HUES48 (cell line): Measurements from ENCODE around the gene SLC16A13.
"Not testable (repeated sequence)": the region's sequence is repeated elsewhere in the genome, so short reads cannot be mapped to it uniquely, and the experiment has no call there.

Experiments
- H3K27ac ChIP-seq: one replicate; pipeline ENCODE4 v1.7.0; 2013; ENCODE audit warnings: low read depth, low read length, inconsistent platforms
- H3K27me3 ChIP-seq: 2 replicates; pipeline ENCODE4 v1.6.1; 2013; ENCODE audit warnings: mild to moderate bottlenecking, low read length; ENCODE audit not compliant: control insufficient read depth, insufficient read depth
- H3K36me3 ChIP-seq: 2 replicates; pipeline ENCODE4 v1.6.1; 2013; ENCODE audit warnings: low read length; ENCODE audit not compliant: control insufficient read depth, insufficient read depth
- H3K4me1 ChIP-seq: 2 replicates; pipeline ENCODE4 v1.6.1; 2013; ENCODE audit warnings: mild to moderate bottlenecking, low read length; ENCODE audit not compliant: control insufficient read depth, insufficient read depth
- H3K4me3 ChIP-seq: 2 replicates; pipeline ENCODE4 v1.5.1; 2013; ENCODE audit warnings: mild to moderate bottlenecking, low read depth, low read length
- H3K9ac ChIP-seq: 2 replicates; pipeline ENCODE4 v1.6.1; 2013; ENCODE audit warnings: mild to moderate bottlenecking, low read depth, low read length, moderate library complexity
- H3K9me3 ChIP-seq: 2 replicates; pipeline ENCODE4 v1.6.1; 2013; ENCODE audit warnings: low read length; ENCODE audit not compliant: control insufficient read depth, insufficient read depth

SLC16A13 gene

GRCh38 chr17:7035591-7036368, at the start of gene SLC16A13:
SLC16A13 (plus strand) TSS chr17:7036015; CDS start chr17:7036383, 368 bp downstream.
- H3K4me1 ChIP-seq: 0 out of 2 replicates have a peak, but pooled peaks cover 6% of the 10 kb centered on the region
- no peaks in the 10 kb centered on the region for H3K36me3 ChIP-seq
- H3K27me3 ChIP-seq: no peaks in the 10 kb centered on the region
- no peaks in the 10 kb centered on the region for H3K9me3 ChIP-seq
- H3K9ac ChIP-seq: peak within 1 kb of the TSS; percentile 11; the same call in 1 of the 2 replicates
- peak within 1 kb of the TSS; percentile 61 for H3K27ac ChIP-seq
- H3K4me3 ChIP-seq: peak within 1 kb of the TSS; percentile 79

GRCh38 chr17:6986676-6987075, 49.1 kb upstream of the SLC16A13 start:
- Histone ChIP-seq H3K27ac (no peak overlapping the region), H3K36me3 (no peaks in the 10 kb centered on the region), H3K4me1 (no peaks in the 10 kb centered on the region), H3K27me3 (no peaks in the 10 kb centered on the region), H3K9ac (no peak overlapping the region), H3K9me3 (no peaks in the 10 kb centered on the region), H3K4me3 (no peak overlapping the region)

GRCh38 chr17:6989779-6990178, 46.0 kb upstream of the SLC16A13 start:
- no peak overlapping the region for H3K9ac ChIP-seq
- H3K27ac ChIP-seq: no peak overlapping the region
- H3K27me3 ChIP-seq: peaks cover 12% of the 10 kb centered on the region
- H3K36me3 ChIP-seq: no peaks in the 10 kb centered on the region
- H3K4me3 ChIP-seq: no peak overlapping the region
- no peaks in the 10 kb centered on the region for H3K4me1 ChIP-seq
- no peaks in the 10 kb centered on the region for H3K9me3 ChIP-seq

GRCh38 chr17:6993613-6994056, 42.2 kb upstream of the SLC16A13 start:
- not testable (repeated sequence) for H3K27ac ChIP-seq

GRCh38 chr17:6994118-6994598, 41.7 kb upstream of the SLC16A13 start:
- Histone ChIP-seq H3K27me3 (peaks cover 36% of the 10 kb centered on the region), H3K27ac (no peak overlapping the region), H3K4me1 (no peaks in the 10 kb centered on the region), H3K4me3 (no peak overlapping the region), H3K9ac (no peak overlapping the region), H3K36me3 (peaks cover 3% of the 10 kb centered on the region; the same call in 1 of the 2 replicates), H3K9me3 (no peaks in the 10 kb centered on the region)

More at GRCh38 chr17:6993613-6994056, 42.2 kb upstream of the SLC16A13 start:
- not testable (repeated sequence) for H3K36me3 ChIP-seq, H3K4me3 ChIP-seq, H3K4me1 ChIP-seq, H3K9ac ChIP-seq, H3K9me3 ChIP-seq
- H3K27me3 ChIP-seq: peaks cover 36% of the 10 kb centered on the region

GRCh38 chr17:6994666-6995256, 41.1 kb upstream of the SLC16A13 start:
- Histone ChIP-seq H3K4me1 (no peaks in the 10 kb centered on the region), H3K36me3 (peaks cover 3% of the 10 kb centered on the region; the same call in 1 of the 2 replicates), H3K27me3 (peaks cover 36% of the 10 kb centered on the region), H3K27ac (no peak overlapping the region), H3K9ac (no peak overlapping the region), H3K9me3 (no peaks in the 10 kb centered on the region), H3K4me3 (peak overlapping the region; percentile 77; the same call in 1 of the 2 replicates)

- H3K4me3 ChIP-seq: peak within 1 kb of the TSS; percentile 77
- H3K9me3 ChIP-seq: no peaks in the 10 kb centered on the region
- H3K9ac ChIP-seq: 0 out of 2 replicates have a peak within 1 kb of the TSS, but pooled peaks have one; percentile 14
- no peaks in the 10 kb centered on the region for H3K4me1 ChIP-seq
- H3K36me3 ChIP-seq: peaks cover 5% of the 10 kb centered on the region; the same call in 1 of the 2 replicates
- H3K27ac ChIP-seq: no peak within 1 kb of the TSS
- H3K27me3 ChIP-seq: peaks cover 36% of the 10 kb centered on the region
These were observed 40.1 kb upstream of the SLC16A13 start, which contains the start of gene ALOX12 for GRCh38 chr17:6995500-6996255. ALOX12 (plus strand) TSS chr17:6996049; CDS start chr17:6996118, 69 bp downstream.

GRCh38 chr17:6996256-6997011, 39.4 kb upstream of the SLC16A13 start:
- Histone ChIP-seq H3K27ac (no peak overlapping the region), H3K9me3 (no peaks in the 10 kb centered on the region), H3K27me3 (peaks cover 36% of the 10 kb centered on the region), H3K4me1 (no peaks in the 10 kb centered on the region), H3K9ac (no peak overlapping the region), H3K4me3 (peak overlapping the region; percentile 77; the same call in 1 of the 2 replicates), H3K36me3 (peaks cover 6% of the 10 kb centered on the region; the same call in 1 of the 2 replicates)

GRCh38 chr17:6997171-6997570, 38.6 kb upstream of the SLC16A13 start:
- H3K27me3 ChIP-seq: peaks cover 36% of the 10 kb centered on the region
- H3K4me1 ChIP-seq: no peaks in the 10 kb centered on the region
- H3K9me3 ChIP-seq: no peaks in the 10 kb centered on the region
- peaks cover 13% of the 10 kb centered on the region for H3K36me3 ChIP-seq
- no peak overlapping the region for H3K9ac ChIP-seq
- no peak overlapping the region for H3K27ac ChIP-seq
- no peak overlapping the region for H3K4me3 ChIP-seq

- no peak overlapping the region for H3K9ac ChIP-seq
These were observed 36.8 kb upstream of the SLC16A13 start for GRCh38 chr17:6998855-6999508.

More at GRCh38 chr17:6998855-6999508, 36.8 kb upstream of the SLC16A13 start:
- H3K4me1 ChIP-seq: no peaks in the 10 kb centered on the region
- no peak overlapping the region for H3K4me3 ChIP-seq
- peaks cover 32% of the 10 kb centered on the region for H3K27me3 ChIP-seq
- no peaks in the 10 kb centered on the region for H3K9me3 ChIP-seq
- no peak overlapping the region for H3K27ac ChIP-seq
- H3K36me3 ChIP-seq: peaks cover 23% of the 10 kb centered on the region
